Head of caudate nucleus (tissue), 42 donors: ENCODE data around the gene ZNF75A.

Experiments used
- DNase-seq, 42 donors: peaks; one replicate each; pipeline versions ENCODE4 v3.0.0 to v3.0.0-alpha.2; 2020 to 2021; ENCODE audit warnings: mixed read lengths in 7 of 42
- intact Hi-C: fragments of 100-400 bp; cut with DNase I; formaldehyde crosslinking; loops from one replicate; pipeline ENCODE4 v1.15.0; 2022

The ZNF75A gene

DNA sequence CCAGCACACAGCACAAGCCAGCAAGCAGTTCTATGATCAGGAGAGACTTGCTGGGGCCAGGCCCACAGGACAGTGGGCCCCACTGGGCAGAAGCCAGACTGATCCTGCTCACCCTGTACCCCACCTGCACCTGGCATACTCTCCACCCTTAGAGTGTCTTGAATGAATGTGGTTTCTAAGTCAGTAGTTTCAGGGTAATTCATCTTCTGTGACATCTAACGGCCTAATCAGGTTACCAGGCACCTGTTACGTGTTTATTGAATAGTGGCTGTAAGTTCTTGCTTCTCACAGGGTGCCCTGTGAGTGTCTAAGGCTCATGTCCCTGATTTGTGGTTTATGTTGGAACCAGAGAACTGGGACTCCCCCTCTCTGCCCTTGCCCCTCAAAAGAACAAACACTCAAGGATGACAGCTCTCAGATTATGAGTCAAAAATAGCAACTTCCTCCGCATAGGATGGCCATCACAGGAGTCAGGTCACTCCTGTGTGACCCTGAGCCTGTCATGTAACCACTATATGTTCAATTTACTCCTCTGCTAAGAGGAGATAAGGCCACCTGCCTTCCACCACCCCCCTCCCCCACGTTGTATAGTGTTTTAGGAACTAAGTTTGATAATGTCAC, 43.4 kb downstream of the ZNF75A start:
- no peak for DNase-seq
- intact Hi-C loops: no loop called here

DNA sequence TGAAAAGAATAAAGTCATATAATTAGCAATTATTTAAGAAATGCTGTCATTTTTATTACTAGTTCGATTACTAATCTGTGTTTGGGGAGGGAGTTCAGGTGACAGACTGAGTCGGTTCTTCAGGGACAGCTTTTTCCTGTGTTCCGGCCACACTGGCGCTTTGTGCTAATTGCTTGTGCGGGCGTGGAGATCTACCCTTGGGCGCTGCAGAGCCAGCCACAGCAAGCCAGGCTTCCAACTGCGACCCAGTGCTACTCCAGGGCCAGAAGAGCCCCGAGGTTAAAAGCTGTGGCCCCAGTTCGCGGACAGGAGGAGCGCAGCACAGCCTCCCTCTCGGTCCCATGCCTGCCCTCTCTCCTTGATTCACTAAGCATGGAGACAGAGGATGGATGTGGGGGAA, 43.9 kb downstream of the ZNF75A start:
- no peak for DNase-seq
- intact Hi-C loops: no loop called here

DNA sequence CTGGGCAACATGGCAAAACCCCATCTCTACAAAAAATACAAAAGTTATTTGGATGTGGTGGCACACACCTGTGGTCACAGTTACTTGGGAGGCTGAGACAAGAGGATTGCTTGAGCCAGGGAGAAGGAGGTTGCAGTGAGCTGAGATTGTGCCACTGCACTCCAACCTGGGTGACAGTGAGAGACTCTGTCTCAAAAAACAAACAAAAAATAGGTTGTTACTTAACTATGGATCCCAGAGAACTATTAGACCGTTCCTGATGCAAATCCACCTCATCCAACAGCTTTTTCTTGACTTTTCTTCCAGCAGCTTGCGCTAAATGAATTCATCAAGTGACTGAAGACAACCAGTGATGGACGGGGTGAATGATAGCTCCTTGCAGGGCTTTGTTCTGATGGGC, 50.3 kb downstream of the ZNF75A start, which contains the start of gene OR2C1:
OR2C1 (plus strand) TSS at position 301 of the 400 bp plus-strand sequence; CDS start at position 353, 52 bp downstream.
- intact Hi-C loops: no loop called here

DNA sequence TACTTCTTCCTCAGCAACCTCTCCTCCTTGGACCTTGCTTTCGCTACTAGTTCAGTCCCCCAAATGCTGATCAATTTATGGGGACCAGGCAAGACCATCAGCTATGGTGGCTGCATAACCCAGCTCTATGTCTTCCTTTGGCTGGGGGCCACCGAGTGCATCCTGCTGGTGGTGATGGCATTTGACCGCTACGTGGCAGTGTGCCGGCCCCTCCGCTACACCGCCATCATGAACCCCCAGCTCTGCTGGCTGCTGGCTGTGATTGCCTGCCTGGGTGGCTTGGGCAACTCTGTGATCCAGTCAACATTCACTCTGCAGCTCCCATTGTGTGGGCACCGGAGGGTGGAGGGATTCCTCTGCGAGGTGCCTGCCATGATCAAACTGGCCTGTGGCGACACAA, 50.8 kb downstream of the ZNF75A start:
- intact Hi-C loops: no loop called here

More for the DNA sequence above, 50.3 kb downstream of the ZNF75A start, which contains the start of gene OR2C1:
- DNase-seq: no peak

DNA sequence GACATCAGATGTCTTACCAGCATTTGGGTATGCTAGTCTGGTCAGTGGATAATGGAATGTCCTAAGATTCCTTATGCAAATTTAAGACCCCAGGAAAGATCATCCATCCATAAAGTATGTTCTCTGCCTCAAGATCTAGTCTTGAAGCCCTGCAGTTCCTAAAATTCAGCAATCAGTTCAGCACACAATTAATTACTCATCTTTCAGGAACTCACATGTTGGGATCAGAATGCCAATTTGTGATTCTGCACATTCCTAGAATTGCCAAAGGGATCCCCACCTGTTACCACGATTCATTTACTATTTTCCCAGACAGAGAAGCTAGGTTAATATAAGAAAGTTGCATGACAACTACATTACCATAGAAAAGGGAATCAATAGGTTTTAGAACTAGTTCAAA, 53.6 kb downstream of the ZNF75A start:
- intact Hi-C loops: no loop called here
- DNase-seq: no peak

More for the DNA sequence above, 50.8 kb downstream of the ZNF75A start:
- DNase-seq: no peak

DNA sequence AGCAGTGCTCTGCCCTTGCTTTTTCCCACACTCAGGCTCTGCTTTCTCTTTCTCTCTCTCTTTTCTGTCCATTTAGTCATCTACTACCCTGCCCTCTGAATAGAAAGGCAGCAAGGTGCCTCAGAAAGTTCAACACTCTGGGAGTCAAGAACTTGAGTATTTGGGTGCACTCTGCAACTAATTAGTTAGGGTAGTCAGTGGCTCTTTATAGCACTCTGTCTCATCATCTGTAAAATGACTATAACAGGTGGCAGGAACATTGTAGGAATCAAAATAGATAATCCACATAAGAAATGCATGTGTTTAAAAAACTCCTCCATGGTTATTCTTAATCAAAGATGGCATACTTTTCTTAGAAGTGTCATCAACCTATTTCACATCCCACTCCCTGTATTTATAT, 57.6 kb downstream of the ZNF75A start:
- intact Hi-C loops: no loop called here
- no peak for DNase-seq

DNA sequence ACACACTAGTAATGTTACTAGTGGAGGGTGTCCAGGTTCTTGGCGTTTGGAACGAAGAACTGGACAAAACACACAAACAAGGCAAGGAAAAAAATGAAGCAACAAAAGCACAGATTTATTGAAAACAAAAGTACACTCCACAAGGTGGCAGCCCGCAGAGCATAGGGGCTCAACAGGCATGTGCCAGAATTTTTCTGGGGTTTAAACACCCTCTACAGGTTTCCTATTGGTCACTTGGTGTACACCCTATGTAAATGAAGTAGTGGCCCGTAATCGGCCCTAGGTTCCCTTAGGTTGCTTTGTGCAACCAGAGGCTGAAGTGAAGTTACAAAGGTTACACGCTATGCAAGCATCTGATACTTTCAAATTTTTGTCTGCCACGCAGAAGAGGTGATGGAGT, 58.5 kb downstream of the ZNF75A start:
- intact Hi-C loops: no loop called here
- DNase-seq: no peak

DNA sequence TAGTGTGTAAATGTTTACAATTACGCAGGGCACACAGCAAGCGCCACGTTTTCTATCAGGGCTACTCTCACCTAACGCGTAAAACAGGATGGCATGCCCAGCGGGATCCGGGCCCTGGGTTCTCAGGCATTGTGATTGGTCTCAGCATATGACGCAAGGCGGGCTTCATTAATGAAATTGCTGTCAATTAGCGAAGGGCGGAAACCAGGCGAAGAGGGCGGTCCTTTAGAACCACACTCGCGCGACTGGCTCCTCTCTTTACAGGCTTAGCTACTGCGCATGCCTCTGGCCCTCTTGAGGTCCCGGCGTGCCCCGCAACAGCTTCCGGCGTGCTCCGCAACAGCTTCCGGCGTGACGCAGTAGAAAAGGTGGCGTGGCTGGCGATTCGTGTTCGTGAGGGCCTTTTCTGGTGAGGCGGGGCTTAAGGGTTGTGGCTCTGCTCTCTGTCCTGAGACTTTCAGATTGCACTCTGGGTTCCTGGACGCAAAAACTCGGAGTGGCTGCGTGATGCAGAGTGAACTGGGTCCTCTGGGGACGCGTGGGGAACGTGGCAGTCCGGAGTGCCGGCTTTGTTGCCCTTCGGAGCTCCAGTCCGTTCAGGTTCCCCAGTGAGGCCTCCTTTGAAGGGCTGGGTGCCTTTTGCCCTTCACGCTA, 59.6 kb downstream of the ZNF75A start:
- intact Hi-C loops: no loop called here
- DNase-seq: peak; percentile 83 to 98 (median 93)
